ENCODE measurements around the gene ASB5.

GRCh38 chr4:176198316-176198903 is 70.6 kb downstream of the ASB5 start:
- TF ChIP-seq CTCF (IDR thresholded peaks at IDR 0.05) (no peak), POLR2A (IDR thresholded peaks at IDR 0.05) (no peak)

All from adrenal gland (tissue), 5 donors.